Vagina (tissue), 2 donors: ENCODE results near the gene ACTR1A. TPM values are rescaled to one million over a fixed set of nuclear protein-coding genes. Genes with fewer than 3 reads are reported as not detected.
"Not testable (repeated sequence)": the region's sequence is repeated elsewhere in the genome, so short reads cannot be mapped to it uniquely, and the experiment has no call there.

ENCODE experiments used
- DNase-seq, 2 donors: peaks; one replicate each; pipeline ENCODE4 v3.0.0-alpha.2; 2017; ENCODE audit errors: extremely low spot score in 2 of 2
- H3K27ac ChIP-seq: fragments of 200-600 bp; sonication (generic); one replicate; pipeline ENCODE4 v1.5.1; 2019
- H3K27me3 ChIP-seq: fragments of 200-600 bp; sonication (generic); one replicate; pipeline ENCODE4 v1.5.1; 2019
- H3K36me3 ChIP-seq, 2 donors: fragments of 200-600 bp; sonication (generic); one replicate each; pipeline ENCODE4 v1.5.1; 2017 to 2019
- H3K4me1 ChIP-seq: fragments of 200-600 bp; sonication (generic); one replicate; pipeline ENCODE4 v1.5.1; 2019
- H3K4me3 ChIP-seq, 2 donors: fragments of 200-600 bp; sonication (generic); 1 replicate in 1 of 2; 2 replicates in 1 of 2; pipeline ENCODE4 v1.5.1; 2016 to 2019
- H3K9me3 ChIP-seq: fragments of 200-600 bp; sonication (generic); one replicate; pipeline ENCODE4 v1.5.1; 2019
- POLR2A ChIP-seq, 2 donors: fragments of 450-650 bp; IDR thresholded peaks; one replicate each; pipeline ENCODE4 v1.6.1; 2017; ENCODE audit warnings: antibody characterized with exemption in 2 of 2, mild to moderate bottlenecking in 2 of 2, moderate library complexity in 2 of 2
- POLR2AphosphoS5 ChIP-seq, 2 donors: sonication (generic); formaldehyde crosslinking; IDR thresholded peaks; one replicate each; pipeline ENCODE4 v1.9.0; 2017; ENCODE audit warnings: antibody characterized with exemption in 2 of 2, mild to moderate bottlenecking in 2 of 2, low read depth in 1 of 2; ENCODE audit not compliant: insufficient read depth in 1 of 2
- intact Hi-C: fragments of 100-400 bp; cut with DNase I; formaldehyde crosslinking; loops from one replicate; pipeline ENCODE4 v1.15.1; 2023
- total RNA-seq: library from RNA; depleted of rRNA; stranded (reverse); fragments of >200 nt; gene quantifications from one replicate; pipeline ENCODE4 v1.2.3, GENCODE V29; 2016
- TF ChIP-seq, protein P1 (sequence below), 3 experiments: fragments of 450-650 bp in 2 of 3; fragments of 200-600 bp in 1 of 3; sonication (generic) in 1 of 3; IDR thresholded peaks; one replicate each; pipeline ENCODE4 v1.5.1; 2017 to 2019; ENCODE audit warnings: antibody characterized with exemption in 3 of 3, mild to moderate bottlenecking in 2 of 3, moderate library complexity in 2 of 3

ACTR1A gene
- total RNA-seq, 1 donor from 2014 or later: 74.2 TPM

DNA sequence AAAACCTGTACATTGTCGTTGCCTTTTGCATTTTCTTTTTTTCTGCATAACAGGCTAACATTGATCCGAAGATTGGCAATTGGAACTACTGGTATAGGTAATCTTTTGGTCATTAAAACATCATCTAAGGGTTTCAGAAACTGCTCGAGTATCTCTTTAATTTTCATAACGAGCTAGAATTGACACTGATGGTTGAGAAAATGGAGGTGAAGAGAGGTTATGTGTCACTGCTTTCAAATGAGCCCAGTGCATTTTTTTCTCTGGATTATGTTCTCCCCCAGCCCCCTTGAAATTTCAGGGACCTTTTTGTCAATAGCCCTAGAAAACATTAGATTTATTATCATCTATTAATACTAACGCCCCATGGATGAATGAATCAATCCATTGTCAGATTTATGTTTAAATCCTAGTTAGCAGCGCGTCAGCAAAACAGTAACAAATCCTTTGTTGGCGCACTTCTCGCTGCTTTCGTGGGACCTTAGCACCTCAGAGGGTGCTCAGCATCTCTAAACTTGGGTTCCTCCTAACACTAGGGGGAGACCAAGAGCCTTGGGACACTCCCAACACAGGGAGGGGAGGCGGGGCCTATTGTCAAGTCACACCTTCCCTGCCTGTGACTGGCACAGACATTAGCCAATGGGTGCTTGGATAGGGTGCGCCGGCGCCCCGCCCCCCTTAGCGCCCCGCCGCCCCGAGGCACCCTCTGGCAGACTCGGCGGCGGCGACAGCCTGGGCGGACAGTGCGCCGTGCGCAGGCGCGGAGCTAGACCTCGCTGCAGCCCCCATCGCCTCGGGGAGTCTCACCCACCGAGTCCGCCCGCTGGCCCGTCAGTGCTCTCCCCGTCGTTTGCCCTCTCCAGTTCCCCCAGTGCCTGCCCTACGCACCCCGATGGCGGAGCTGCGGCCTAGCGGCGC lies 1.0 kb upstream of the ACTR1A start, which contains the start of gene SUFU:
Gene SUFU, plus strand, starts transcription at position 709 of the 915 bp plus-strand sequence. Its CDS starts 181 bp downstream, at position 890.
- Histone ChIP-seq H3K27ac (peak within 1 kb of the TSS; percentile 97), H3K4me1 (peaks cover 72% of the 10 kb centered on the region), H3K4me3 (peak within 1 kb of the TSS; percentile 88 to 100), H3K27me3 (no peaks in the 10 kb centered on the region), H3K9me3 (no peaks in the 10 kb centered on the region), H3K36me3 (no peaks in the 10 kb centered on the region)
- peak in 1 of 2 donors; percentile 99 for DNase-seq
- TF ChIP-seq POLR2AphosphoS5 (IDR thresholded peaks at IDR 0.05; ENCODE audit: insufficient read depth in 1 of 2, low read depth in 1 of 2) (peak; percentile 66 to 76), POLR2A (IDR thresholded peaks at IDR 0.05) (peak in 1 of 2 donors; percentile 67)
- TF ChIP-seq, protein P1, sequence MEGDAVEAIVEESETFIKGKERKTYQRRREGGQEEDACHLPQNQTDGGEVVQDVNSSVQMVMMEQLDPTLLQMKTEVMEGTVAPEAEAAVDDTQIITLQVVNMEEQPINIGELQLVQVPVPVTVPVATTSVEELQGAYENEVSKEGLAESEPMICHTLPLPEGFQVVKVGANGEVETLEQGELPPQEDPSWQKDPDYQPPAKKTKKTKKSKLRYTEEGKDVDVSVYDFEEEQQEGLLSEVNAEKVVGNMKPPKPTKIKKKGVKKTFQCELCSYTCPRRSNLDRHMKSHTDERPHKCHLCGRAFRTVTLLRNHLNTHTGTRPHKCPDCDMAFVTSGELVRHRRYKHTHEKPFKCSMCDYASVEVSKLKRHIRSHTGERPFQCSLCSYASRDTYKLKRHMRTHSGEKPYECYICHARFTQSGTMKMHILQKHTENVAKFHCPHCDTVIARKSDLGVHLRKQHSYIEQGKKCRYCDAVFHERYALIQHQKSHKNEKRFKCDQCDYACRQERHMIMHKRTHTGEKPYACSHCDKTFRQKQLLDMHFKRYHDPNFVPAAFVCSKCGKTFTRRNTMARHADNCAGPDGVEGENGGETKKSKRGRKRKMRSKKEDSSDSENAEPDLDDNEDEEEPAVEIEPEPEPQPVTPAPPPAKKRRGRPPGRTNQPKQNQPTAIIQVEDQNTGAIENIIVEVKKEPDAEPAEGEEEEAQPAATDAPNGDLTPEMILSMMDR (IDR thresholded peaks at IDR 0.05): peak; percentile 63 to 95 (median 87)
- intact Hi-C loops: loop anchor here (5.0 kb wide), 2 partner anchors 79 to 139 kb away; partner anchors contain the start of gene TRIM8

DNA sequence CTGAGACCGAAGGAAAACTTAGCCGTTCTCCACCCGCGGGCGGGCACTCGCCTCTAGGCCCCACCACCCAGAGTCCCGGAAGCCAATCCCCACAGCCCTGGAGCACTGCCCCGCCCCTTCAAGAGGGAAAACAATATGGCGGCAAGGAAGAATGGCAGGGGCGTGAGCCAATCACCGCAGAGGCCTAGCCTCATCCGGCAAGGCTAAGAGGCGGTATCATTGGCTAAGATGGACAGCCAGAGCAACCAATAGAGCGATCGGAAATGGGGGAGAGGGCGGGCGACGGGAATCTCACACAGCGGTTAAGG lies 529 bp downstream of the ACTR1A start:
- TF ChIP-seq POLR2AphosphoS5 (IDR thresholded peaks at IDR 0.05; ENCODE audit: insufficient read depth in 1 of 2, low read depth in 1 of 2): peak in 1 of 2 donors; percentile 80
- TF ChIP-seq, protein P1 (IDR thresholded peaks at IDR 0.05): no peak
- H3K9me3 ChIP-seq: no peaks in the 10 kb centered on the region
- H3K4me1 ChIP-seq: peaks cover 64% of the 10 kb centered on the region
- intact Hi-C loops: loop anchor here (5.0 kb wide), 2 partner anchors 80 to 140 kb away; partner anchors contain the start of gene TRIM8
- H3K27me3 ChIP-seq: no peaks in the 10 kb centered on the region
- no peaks in the 10 kb centered on the region for H3K36me3 ChIP-seq
- peak overlapping the region; percentile 97 for H3K27ac ChIP-seq
- DNase-seq: peak; percentile 100
- peak overlapping the region; percentile 88 to 100 for H3K4me3 ChIP-seq

DNA sequence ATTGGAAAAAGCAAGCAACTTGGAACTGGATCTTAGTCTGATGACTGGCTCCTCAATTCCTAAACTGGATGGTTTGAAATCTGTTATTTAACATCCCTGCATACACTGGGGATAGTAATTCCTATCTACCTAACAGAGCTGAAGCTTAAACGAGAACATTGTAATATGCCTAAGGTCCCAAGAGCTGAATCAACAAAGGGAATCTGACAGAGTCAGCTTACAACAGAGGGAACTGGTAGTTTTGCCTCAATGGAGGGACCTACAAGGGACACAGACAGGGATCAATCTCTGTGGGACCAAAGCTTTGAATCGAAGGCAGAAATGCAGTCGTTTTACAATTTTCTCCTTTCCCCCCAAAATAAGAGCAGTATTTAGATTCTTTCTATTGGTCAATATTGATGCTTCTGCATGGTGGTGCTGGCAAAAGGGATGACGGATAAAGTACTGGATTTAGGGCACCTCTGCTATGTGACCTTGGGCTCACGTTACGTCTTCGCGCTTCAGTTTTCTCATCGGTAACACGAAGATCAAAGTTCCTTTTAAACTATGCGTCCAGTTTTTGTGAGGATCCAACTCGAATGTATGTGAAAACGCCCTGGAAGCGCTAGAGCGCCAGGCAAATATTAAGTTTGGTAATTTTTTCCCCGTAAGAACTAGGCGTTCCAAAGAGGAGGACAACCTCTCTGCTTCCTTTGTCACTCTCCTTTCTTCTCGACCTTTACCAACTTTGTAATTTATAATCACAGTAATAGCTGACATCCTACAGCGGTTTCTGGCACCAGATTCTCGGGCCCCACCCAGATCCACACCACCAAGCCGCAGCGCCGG lies 1.1 kb downstream of the ACTR1A start:
- Histone ChIP-seq H3K36me3 (no peaks in the 10 kb centered on the region), H3K27ac (peak overlapping the region; percentile 97), H3K9me3 (no peaks in the 10 kb centered on the region), H3K4me1 (peaks cover 60% of the 10 kb centered on the region), H3K27me3 (no peaks in the 10 kb centered on the region), H3K4me3 (peak overlapping the region; percentile 88 to 100)
- intact Hi-C loops: loop anchor here (5.0 kb wide), 2 partner anchors 81 to 141 kb away; partner anchors contain the start of gene TRIM8
- no peak for DNase-seq
- TF ChIP-seq, protein P1 (IDR thresholded peaks at IDR 0.05): no peak
- peak in 1 of 2 donors; percentile 66 for TF ChIP-seq POLR2A (IDR thresholded peaks at IDR 0.05)

DNA sequence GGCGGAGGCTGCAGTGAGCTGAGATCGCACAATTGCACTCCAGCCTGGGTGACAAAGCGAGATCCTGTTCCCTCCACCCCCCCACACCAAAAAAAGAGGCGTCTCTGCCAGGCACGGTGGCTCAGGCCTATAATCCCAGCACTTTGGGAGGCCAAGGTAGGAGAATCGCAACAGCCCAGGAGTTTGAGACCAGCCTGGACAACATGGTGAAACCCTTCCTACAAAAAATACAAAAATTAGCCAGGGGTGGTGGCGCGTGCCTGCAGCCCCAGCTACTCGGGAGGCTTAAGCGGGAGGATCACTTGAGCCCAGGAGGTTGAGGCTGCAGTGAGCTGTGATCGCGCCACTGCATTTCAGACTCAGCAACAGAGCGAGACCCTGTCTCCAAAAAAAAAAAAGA lies 1.8 kb downstream of the ACTR1A start:
- not testable (repeated sequence) for H3K27me3 ChIP-seq, H3K4me3 ChIP-seq, H3K36me3 ChIP-seq, H3K9me3 ChIP-seq, DNase-seq, H3K27ac ChIP-seq
- peaks cover 54% of the 10 kb centered on the region for H3K4me1 ChIP-seq
- intact Hi-C loops: loop anchor here (5.0 kb wide), 2 partner anchors 82 to 142 kb away; partner anchors contain the start of gene TRIM8

DNA sequence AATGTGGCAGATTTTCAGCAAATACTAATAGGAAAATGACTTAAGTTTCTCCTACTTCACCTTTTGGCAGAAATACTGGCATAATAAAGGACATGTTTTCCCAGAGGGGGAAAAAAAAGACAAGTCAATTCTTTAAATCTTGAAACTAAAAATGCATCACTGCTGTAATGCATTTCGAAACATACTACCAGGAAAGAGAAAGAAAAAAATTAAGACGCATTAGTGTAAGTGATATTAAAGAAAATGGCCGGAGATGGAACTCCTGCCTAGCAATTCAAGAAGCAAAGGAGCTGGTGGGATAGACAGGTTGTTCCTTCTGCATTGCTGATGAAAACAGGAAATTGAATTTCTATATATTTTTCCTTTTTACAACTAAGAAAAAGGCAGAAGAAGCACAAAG lies 3.2 kb downstream of the ACTR1A start:
- no peak for DNase-seq
- TF ChIP-seq POLR2AphosphoS5 (IDR thresholded peaks at IDR 0.05; ENCODE audit: insufficient read depth in 1 of 2, low read depth in 1 of 2): no peak
- TF ChIP-seq, protein P1 (IDR thresholded peaks at IDR 0.05): no peak
- TF ChIP-seq POLR2A (IDR thresholded peaks at IDR 0.05): no peak
- no peaks in the 10 kb centered on the region for H3K9me3 ChIP-seq
- no peaks in the 10 kb centered on the region for H3K36me3 ChIP-seq
- H3K27ac ChIP-seq: no peak overlapping the region
- H3K27me3 ChIP-seq: no peaks in the 10 kb centered on the region
- H3K4me3 ChIP-seq: no peak overlapping the region
- peaks cover 53% of the 10 kb centered on the region for H3K4me1 ChIP-seq
- intact Hi-C loops: no loop called here
